ENCODE data around the gene CHRNA3.

The CHRNA3 gene

GRCh38 chr15:78640527-78641101 is 19.8 kb upstream of the CHRNA3 start (continued):
- TF ChIP-seq EGR2 (tag by site-specific recombination; IDR thresholded peaks at IDR 0.05; ENCODE audit: low read depth), result peak; percentile 98
- no peak for TF ChIP-seq ZNF266 (tag by site-specific recombination; IDR thresholded peaks at IDR 0.05; ENCODE audit: low read depth)
- TF ChIP-seq ZNF830 (tag by site-specific recombination; IDR thresholded peaks at IDR 0.05; ENCODE audit: low read depth), result no peak
- TF ChIP-seq ZNF362 (tag by site-specific recombination; IDR thresholded peaks at IDR 0.05), result no peak
- TF ChIP-seq AEBP2 (tag by site-specific recombination; IDR thresholded peaks at IDR 0.05; ENCODE audit: borderline replicate concordance), result no peak
- TF ChIP-seq ZNF248 (tag by site-specific recombination; IDR thresholded peaks at IDR 0.05), result no peak
- TF ChIP-seq ZNF645 (tag by site-specific recombination; IDR thresholded peaks at IDR 0.05), result no peak
- TF ChIP-seq ZNF621 (tag by site-specific recombination; IDR thresholded peaks at IDR 0.05), result no peak
- TF ChIP-seq SCRT1 (tag by site-specific recombination; IDR thresholded peaks at IDR 0.05; ENCODE audit: borderline replicate concordance), result no peak
- no peak for TF ChIP-seq ZBTB7A (tag by site-specific recombination; IDR thresholded peaks at IDR 0.05; ENCODE audit: low read depth)
- no peak for TF ChIP-seq ZNF501 (tag by site-specific recombination; IDR thresholded peaks at IDR 0.05)
- no peak for TF ChIP-seq ZBTB20 (tag by site-specific recombination; IDR thresholded peaks at IDR 0.05)
- no peak for TF ChIP-seq CTCF (tag by site-specific recombination; IDR thresholded peaks at IDR 0.05)
- TF ChIP-seq PRDM4 (tag by site-specific recombination; IDR thresholded peaks at IDR 0.05), result no peak
- no peak for TF ChIP-seq KLF7 (tag by site-specific recombination; IDR thresholded peaks at IDR 0.05; ENCODE audit: borderline replicate concordance)
- TF ChIP-seq ZNF18 (tag by site-specific recombination; IDR thresholded peaks at IDR 0.05), result no peak
- no peak for TF ChIP-seq ZNF140 (tag by site-specific recombination; IDR thresholded peaks at IDR 0.05)
- TF ChIP-seq REPIN1 (tag by site-specific recombination; IDR thresholded peaks at IDR 0.05; ENCODE audit: low read depth), result no peak
- TF ChIP-seq SP2 (tag by site-specific recombination; IDR thresholded peaks at IDR 0.05), result peak; percentile 82
- TF ChIP-seq ZNF571 (tag by site-specific recombination; IDR thresholded peaks at IDR 0.05), result no peak
- TF ChIP-seq ZNF548 (tag by site-specific recombination; IDR thresholded peaks at IDR 0.05), result no peak
- no peak for TF ChIP-seq ZSCAN23 (tag by site-specific recombination; IDR thresholded peaks at IDR 0.05)
- TF ChIP-seq ZNF354C (tag by site-specific recombination; IDR thresholded peaks at IDR 0.05; ENCODE audit: borderline replicate concordance, low read depth), result no peak
- no peak for TF ChIP-seq ZNF624 (tag by site-specific recombination; IDR thresholded peaks at IDR 0.05)
- TF ChIP-seq ZNF324 (tag by site-specific recombination; IDR thresholded peaks at IDR 0.05), result no peak
- no peak for TF ChIP-seq ZNF112 (tag by site-specific recombination; IDR thresholded peaks at IDR 0.05)
- no peak for TF ChIP-seq GLI2 (tag by site-specific recombination; IDR thresholded peaks at IDR 0.05; ENCODE audit: borderline replicate concordance, low read depth)
- TF ChIP-seq ATF2 (tag by site-specific recombination; IDR thresholded peaks at IDR 0.05; ENCODE audit: low read depth), result no peak
- TF ChIP-seq PRDM1 (tag by site-specific recombination; IDR thresholded peaks at IDR 0.05), result no peak
- TF ChIP-seq ZNF16 (tag by site-specific recombination; IDR thresholded peaks at IDR 0.05; ENCODE audit: low read depth), result no peak
